HG03108 (cell line): ENCODE results near the gene ACMSD.
"Not testable (repeated sequence)": the region's sequence is repeated elsewhere in the genome, so short reads cannot be mapped to it uniquely, and the experiment has no call there.

ENCODE experiments used
- ATAC-seq: cut with Tn5 transposase; IDR thresholded peaks from one replicate; pipeline ENCODE4 v1.9.1; 2021; ENCODE audit warnings: moderate library complexity; ENCODE audit not compliant: unreplicated experiment

ACMSD gene

GRCh38 chr2:134903701-134904100 is 65.3 kb downstream of the ACMSD start:
- not testable (repeated sequence) for ATAC-seq

- no peak for ATAC-seq
Measured at GRCh38 chr2:134905168-134905567, 66.8 kb downstream of the ACMSD start.

- ATAC-seq = no peak
Measured at GRCh38 chr2:134906726-134907125, 68.3 kb downstream of the ACMSD start.

GRCh38 chr2:134907441-134908116 is 69.2 kb downstream of the ACMSD start:
- not testable (repeated sequence) for ATAC-seq

- ATAC-seq = no peak
Measured at GRCh38 chr2:134910763-134911399, 72.5 kb downstream of the ACMSD start.

- ATAC-seq = no peak
Measured at GRCh38 chr2:134911400-134911785, 73.0 kb downstream of the ACMSD start.

GRCh38 chr2:134912361-134912760 is 73.9 kb downstream of the ACMSD start:
- no peak for ATAC-seq

- no peak for ATAC-seq
Measured at GRCh38 chr2:134917360-134917865, 79.0 kb downstream of the ACMSD start.

GRCh38 chr2:134917888-134918525 is 79.6 kb downstream of the ACMSD start:
- peak; percentile 69 for ATAC-seq

GRCh38 chr2:134918526-134919340 is 80.3 kb downstream of the ACMSD start, which contains the start of gene CCNT2:
Gene CCNT2 (plus strand): TSS chr2:134918822. CDS start chr2:134918855, 33 bp downstream.
- peak; percentile 82 for ATAC-seq

GRCh38 chr2:134919341-134920210 is 81.2 kb downstream of the ACMSD start:
- ATAC-seq = no peak

- no peak for ATAC-seq
Measured at GRCh38 chr2:134924912-134925311, 86.5 kb downstream of the ACMSD start.

- no peak for ATAC-seq
Measured at GRCh38 chr2:134926231-134926931, 88.0 kb downstream of the ACMSD start.

- ATAC-seq = no peak
Measured at GRCh38 chr2:134927195-134927594, 88.8 kb downstream of the ACMSD start.

- ATAC-seq = no peak
Measured at GRCh38 chr2:134932864-134933526, 94.6 kb downstream of the ACMSD start.

- no peak for ATAC-seq
Measured at GRCh38 chr2:134933732-134934131, 95.3 kb downstream of the ACMSD start.

GRCh38 chr2:134934150-134934549 is 95.7 kb downstream of the ACMSD start:
- no peak for ATAC-seq

- ATAC-seq = no peak
Measured at GRCh38 chr2:134934641-134935040, 96.2 kb downstream of the ACMSD start.

- no peak for ATAC-seq
Measured at GRCh38 chr2:134936691-134937090, 98.3 kb downstream of the ACMSD start.
